Nephron (organoid): ENCODE data around the gene PPP1R13B.
"Not testable (repeated sequence)": the region's sequence is repeated elsewhere in the genome, so short reads cannot be mapped to it uniquely, and the experiment has no call there.

Source experiments
- H3K27ac Mint-ChIP-seq, 3 experiments: 2 replicates each; pipeline ENCODE4 v1.8.0; 2020; ENCODE audit warnings: mixed read lengths in 3 of 3, mild to moderate bottlenecking in 2 of 3, moderate library complexity in 1 of 3
- H3K27me3 Mint-ChIP-seq: 2 replicates; pipeline ENCODE4 v1.8.0; 2021; ENCODE audit warnings: low read depth, mild to moderate bottlenecking, moderate library complexity, mixed read lengths
- H3K36me3 Mint-ChIP-seq: 2 replicates; pipeline ENCODE4 v1.8.0; 2020; ENCODE audit warnings: low read depth, mixed read lengths
- H3K4me1 Mint-ChIP-seq: 2 replicates; pipeline ENCODE4 v1.8.0; 2020; ENCODE audit warnings: mixed read lengths
- H3K4me3 Mint-ChIP-seq, 3 experiments: 2 replicates each; pipeline ENCODE4 v1.8.0; 2020; ENCODE audit warnings: mild to moderate bottlenecking in 3 of 3, mixed read lengths in 3 of 3, moderate library complexity in 2 of 3
- H3K9me3 Mint-ChIP-seq: 2 replicates; pipeline ENCODE4 v1.8.0; 2020; ENCODE audit warnings: mixed read lengths
- CTCF ChIP-seq, 3 experiments: fragments of 200-600 bp; sonication (generic); IDR thresholded peaks; one replicate each; pipeline ENCODE4 v1.5.0; 2021; ENCODE audit warnings: antibody characterized with exemption in 3 of 3; ENCODE audit not compliant: unreplicated experiment in 3 of 3

The PPP1R13B gene

DNA sequence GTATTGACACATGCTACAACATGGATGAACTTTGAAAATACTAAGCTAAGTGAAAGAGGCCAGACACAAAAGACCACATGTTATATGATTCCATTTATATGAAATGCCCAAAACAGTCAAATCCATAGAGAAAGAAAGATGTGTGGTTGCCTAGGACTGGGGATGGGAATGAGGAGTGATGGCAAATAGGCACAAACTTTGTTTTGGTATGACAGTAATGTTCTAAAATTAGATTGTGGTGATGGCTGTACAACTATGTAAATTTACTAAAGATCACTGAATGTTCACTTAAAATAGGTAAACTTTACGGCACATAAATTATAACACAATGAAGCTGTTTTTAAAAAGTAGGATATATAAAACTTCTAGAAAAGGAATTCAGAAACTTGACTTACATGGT lies 41.7 kb downstream of the PPP1R13B start:
- Mint-ChIP-seq H3K9me3 (no peaks in the 10 kb centered on the region), H3K36me3 (no peaks in the 10 kb centered on the region), H3K4me3 (no peak overlapping the region), H3K4me1 (no peaks in the 10 kb centered on the region), H3K27me3 (no peaks in the 10 kb centered on the region), H3K27ac (no peak overlapping the region)
- TF ChIP-seq CTCF (IDR thresholded peaks at IDR 0.05; ENCODE audit: unreplicated experiment in 3 of 3): no peak

DNA sequence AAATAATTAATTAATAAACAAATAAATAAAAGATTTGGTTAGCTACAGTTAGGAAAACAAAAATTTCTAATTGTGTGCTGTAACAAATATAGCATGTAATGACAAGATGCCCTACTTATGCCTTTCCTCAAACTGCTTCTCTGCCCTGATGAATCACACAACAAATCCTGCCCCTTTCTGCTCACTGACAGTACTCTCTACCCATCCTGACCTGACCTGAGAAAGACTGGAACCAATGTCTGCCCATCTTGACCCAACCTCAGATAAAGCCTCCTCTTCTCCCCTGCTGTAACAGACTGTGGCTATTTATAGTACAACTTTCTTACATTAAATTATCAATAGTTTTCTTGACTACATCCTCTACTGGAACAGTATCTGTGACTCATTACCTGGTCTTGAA lies 43.7 kb downstream of the PPP1R13B start:
- no peak overlapping the region for H3K4me3 Mint-ChIP-seq
- TF ChIP-seq CTCF (IDR thresholded peaks at IDR 0.05; ENCODE audit: unreplicated experiment in 3 of 3): no peak
- H3K36me3 Mint-ChIP-seq: no peaks in the 10 kb centered on the region
- no peaks in the 10 kb centered on the region for H3K4me1 Mint-ChIP-seq
- no peaks in the 10 kb centered on the region for H3K9me3 Mint-ChIP-seq
- no peaks in the 10 kb centered on the region for H3K27me3 Mint-ChIP-seq
- no peak overlapping the region for H3K27ac Mint-ChIP-seq

- Mint-ChIP-seq H3K9me3 (no peaks in the 10 kb centered on the region), H3K27ac (no peak overlapping the region), H3K27me3 (no peaks in the 10 kb centered on the region), H3K4me1 (no peaks in the 10 kb centered on the region), H3K36me3 (peaks cover under 1% of the 10 kb centered on the region), H3K4me3 (no peak overlapping the region)
- TF ChIP-seq CTCF (IDR thresholded peaks at IDR 0.05; ENCODE audit: unreplicated experiment in 3 of 3): no peak
Measured at GRCh38 chr14:103802356-103802755, 45.0 kb downstream of the PPP1R13B start.

GRCh38 chr14:103801459-103801858 lies 45.9 kb downstream of the PPP1R13B start:
- H3K4me3 Mint-ChIP-seq: no peak overlapping the region
- no peak for TF ChIP-seq CTCF (IDR thresholded peaks at IDR 0.05; ENCODE audit: unreplicated experiment in 3 of 3)
- H3K4me1 Mint-ChIP-seq: no peaks in the 10 kb centered on the region
- H3K9me3 Mint-ChIP-seq: no peaks in the 10 kb centered on the region
- no peaks in the 10 kb centered on the region for H3K27me3 Mint-ChIP-seq
- H3K36me3 Mint-ChIP-seq: peaks cover 4% of the 10 kb centered on the region
- H3K27ac Mint-ChIP-seq: peak overlapping the region in 1 of 3 experiments; percentile 17

DNA sequence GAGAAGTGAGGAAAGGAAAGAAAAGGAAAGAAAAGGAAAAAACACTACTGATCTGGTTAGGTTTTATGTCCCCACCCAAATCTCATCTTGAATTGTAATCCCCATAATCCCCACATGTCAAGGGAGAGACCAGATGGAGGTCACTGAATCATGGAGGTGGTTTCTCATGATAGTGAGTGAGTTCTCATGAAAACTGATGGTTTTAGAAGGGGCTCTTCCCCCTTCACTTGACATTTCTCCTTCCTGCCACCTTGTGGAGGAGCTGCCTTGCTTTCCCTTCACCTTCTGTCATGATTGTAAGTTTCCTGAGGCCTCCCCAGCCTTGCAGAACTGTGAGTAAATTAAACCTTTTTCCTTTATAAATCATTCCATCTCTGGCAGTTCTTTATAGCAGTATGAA lies 54.2 kb downstream of the PPP1R13B start:
- H3K27me3 Mint-ChIP-seq, H3K4me3 Mint-ChIP-seq, H3K4me1 Mint-ChIP-seq, H3K27ac Mint-ChIP-seq, H3K9me3 Mint-ChIP-seq: not testable (repeated sequence)
- H3K36me3 Mint-ChIP-seq: peaks cover 34% of the 10 kb centered on the region

DNA sequence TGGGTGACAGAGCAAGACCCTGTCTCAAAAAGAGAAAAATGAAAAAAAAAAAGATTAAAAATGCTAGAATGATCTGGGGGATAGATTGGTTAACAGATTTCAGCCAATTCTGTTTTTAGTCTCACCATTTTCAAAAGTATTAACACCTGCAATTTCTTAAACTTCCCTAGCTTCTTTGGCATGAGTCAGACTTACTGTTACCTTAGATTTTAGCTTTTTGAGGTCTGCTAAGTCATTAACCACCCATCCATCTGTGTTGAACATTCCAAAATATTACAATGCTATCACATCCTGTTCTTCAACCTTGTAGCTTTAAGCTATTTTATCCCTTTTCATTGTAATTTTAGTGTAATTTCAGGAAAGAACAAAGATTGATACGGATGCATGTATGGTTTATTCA lies 59.3 kb downstream of the PPP1R13B start:
- no peak overlapping the region for H3K27ac Mint-ChIP-seq
- H3K4me3 Mint-ChIP-seq: no peak overlapping the region
- H3K36me3 Mint-ChIP-seq: peaks cover 23% of the 10 kb centered on the region
- TF ChIP-seq CTCF (IDR thresholded peaks at IDR 0.05; ENCODE audit: unreplicated experiment in 3 of 3): no peak
- no peaks in the 10 kb centered on the region for H3K9me3 Mint-ChIP-seq
- H3K27me3 Mint-ChIP-seq: no peaks in the 10 kb centered on the region
- no peaks in the 10 kb centered on the region for H3K4me1 Mint-ChIP-seq
